GM18951 (cell line): ENCODE measurements around the gene GRM7.

Source experiments
- POLR2A ChIP-seq: IDR thresholded peaks from 4 replicates; pipeline ENCODE4 v1.6.1; 2011; ENCODE audit warnings: mild to moderate bottlenecking; ENCODE audit not compliant: insufficient read length, insufficient read depth; ENCODE audit errors: extremely low read depth
- in situ Hi-C: fragments of 300-500 bp; cut with MboI; formaldehyde crosslinking; loops from one replicate; pipeline ENCODE4 v1.12.0; 2022; ENCODE audit warnings: low sequenced_read_pairs, mixed read lengths, inconsistent platforms; ENCODE audit not compliant: unreplicated experiment

GRM7 gene

GRCh38 chr3:7709376-7710082, 848.6 kb downstream of the GRM7 start:
- no peak for TF ChIP-seq POLR2A
- in situ Hi-C loops = no loop called here

- in situ Hi-C loops = no loop called here
- no peak for TF ChIP-seq POLR2A
Measured at GRCh38 chr3:7710284-7710683, 849.4 kb downstream of the GRM7 start.

GRCh38 chr3:7713724-7714123, 852.8 kb downstream of the GRM7 start:
- TF ChIP-seq POLR2A = no peak
- in situ Hi-C loops = no loop called here

- no peak for TF ChIP-seq POLR2A
- in situ Hi-C loops = no loop called here
Measured at GRCh38 chr3:7720649-7721297, 859.9 kb downstream of the GRM7 start.

GRCh38 chr3:7721869-7722268, 861.0 kb downstream of the GRM7 start:
- in situ Hi-C loops = no loop called here
- no peak for TF ChIP-seq POLR2A

GRCh38 chr3:7728566-7729519, 867.9 kb downstream of the GRM7 start:
- in situ Hi-C loops = no loop called here
- no peak for TF ChIP-seq POLR2A

- in situ Hi-C loops = no loop called here
- TF ChIP-seq POLR2A = no peak
Measured at GRCh38 chr3:7733933-7734332, 873.0 kb downstream of the GRM7 start.

GRCh38 chr3:7734456-7734855, 873.5 kb downstream of the GRM7 start:
- TF ChIP-seq POLR2A = no peak
- in situ Hi-C loops = no loop called here

GRCh38 chr3:7737263-7737662, 876.3 kb downstream of the GRM7 start:
- in situ Hi-C loops = no loop called here
- no peak for TF ChIP-seq POLR2A

GRCh38 chr3:7739754-7740153, 878.8 kb downstream of the GRM7 start:
- no peak for TF ChIP-seq POLR2A
- in situ Hi-C loops = no loop called here

- in situ Hi-C loops = no loop called here
- TF ChIP-seq POLR2A = no peak
Measured at GRCh38 chr3:7740458-7740857, 879.5 kb downstream of the GRM7 start.

GRCh38 chr3:7744850-7745249, 883.9 kb downstream of the GRM7 start:
- TF ChIP-seq POLR2A = no peak
- in situ Hi-C loops = no loop called here

GRCh38 chr3:7745711-7746110, 884.8 kb downstream of the GRM7 start:
- no peak for TF ChIP-seq POLR2A
- in situ Hi-C loops = no loop called here
